ENCODE measurements around the gene EFCC1.

Gene EFCC1

DNA sequence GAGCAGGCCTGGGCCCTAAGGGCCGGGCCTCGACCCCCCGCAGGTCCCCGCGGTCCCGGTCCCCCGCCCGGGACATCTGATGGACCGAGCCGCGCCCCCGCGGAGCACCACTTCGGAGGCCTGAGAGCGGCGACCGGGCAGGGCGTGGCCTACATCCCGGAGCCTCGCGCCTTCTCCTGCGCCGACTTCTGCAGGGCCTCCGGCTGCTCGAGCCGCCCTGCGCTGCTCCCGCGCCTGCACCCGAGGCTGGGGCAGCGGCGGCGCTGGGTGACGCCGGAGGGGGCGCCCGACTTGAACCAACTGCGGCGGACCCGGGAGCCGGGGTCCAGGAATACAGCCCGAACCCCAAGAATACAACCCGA lies 44.6 kb downstream of the EFCC1 start:
- Histone ChIP-seq H3K36me3 (replicated peaks; ENCODE audit: low read depth, low read length) (no peaks in the 10 kb centered on the region), H3K27ac (ENCODE audit: low read length) (no peak overlapping the region), H3K4me1 (ENCODE audit: low read length) (no peaks in the 10 kb centered on the region), H3K4me3 (ENCODE audit: low read length) (no peak overlapping the region), H4K20me1 (ENCODE audit: insufficient read depth, low read length) (no peaks in the 10 kb centered on the region), H3K4me2 (ENCODE audit: low read length) (no peak overlapping the region), H3K9me3 (ENCODE audit: insufficient read depth, low read length) (peaks cover 3% of the 10 kb centered on the region; the same call in 1 of the 2 replicates), H2AFZ (ENCODE audit: low read depth, low read length) (no peak overlapping the region), H3K27me3 (ENCODE audit: low read depth, low read length) (peaks cover 12% of the 10 kb centered on the region; the same call in 1 of the 2 replicates), H3K79me2 (ENCODE audit: low read length) (no peaks in the 10 kb centered on the region), H3K9ac (ENCODE audit: low read length) (no peak overlapping the region)
- no peak for TF ChIP-seq EZH2phosphoT487 (IDR thresholded peaks at IDR 0.05; ENCODE audit: low read depth)
- TF ChIP-seq, protein P1, sequence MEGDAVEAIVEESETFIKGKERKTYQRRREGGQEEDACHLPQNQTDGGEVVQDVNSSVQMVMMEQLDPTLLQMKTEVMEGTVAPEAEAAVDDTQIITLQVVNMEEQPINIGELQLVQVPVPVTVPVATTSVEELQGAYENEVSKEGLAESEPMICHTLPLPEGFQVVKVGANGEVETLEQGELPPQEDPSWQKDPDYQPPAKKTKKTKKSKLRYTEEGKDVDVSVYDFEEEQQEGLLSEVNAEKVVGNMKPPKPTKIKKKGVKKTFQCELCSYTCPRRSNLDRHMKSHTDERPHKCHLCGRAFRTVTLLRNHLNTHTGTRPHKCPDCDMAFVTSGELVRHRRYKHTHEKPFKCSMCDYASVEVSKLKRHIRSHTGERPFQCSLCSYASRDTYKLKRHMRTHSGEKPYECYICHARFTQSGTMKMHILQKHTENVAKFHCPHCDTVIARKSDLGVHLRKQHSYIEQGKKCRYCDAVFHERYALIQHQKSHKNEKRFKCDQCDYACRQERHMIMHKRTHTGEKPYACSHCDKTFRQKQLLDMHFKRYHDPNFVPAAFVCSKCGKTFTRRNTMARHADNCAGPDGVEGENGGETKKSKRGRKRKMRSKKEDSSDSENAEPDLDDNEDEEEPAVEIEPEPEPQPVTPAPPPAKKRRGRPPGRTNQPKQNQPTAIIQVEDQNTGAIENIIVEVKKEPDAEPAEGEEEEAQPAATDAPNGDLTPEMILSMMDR (IDR thresholded peaks at IDR 0.05; ENCODE audit: low read depth, low read length) = no peak

DNA sequence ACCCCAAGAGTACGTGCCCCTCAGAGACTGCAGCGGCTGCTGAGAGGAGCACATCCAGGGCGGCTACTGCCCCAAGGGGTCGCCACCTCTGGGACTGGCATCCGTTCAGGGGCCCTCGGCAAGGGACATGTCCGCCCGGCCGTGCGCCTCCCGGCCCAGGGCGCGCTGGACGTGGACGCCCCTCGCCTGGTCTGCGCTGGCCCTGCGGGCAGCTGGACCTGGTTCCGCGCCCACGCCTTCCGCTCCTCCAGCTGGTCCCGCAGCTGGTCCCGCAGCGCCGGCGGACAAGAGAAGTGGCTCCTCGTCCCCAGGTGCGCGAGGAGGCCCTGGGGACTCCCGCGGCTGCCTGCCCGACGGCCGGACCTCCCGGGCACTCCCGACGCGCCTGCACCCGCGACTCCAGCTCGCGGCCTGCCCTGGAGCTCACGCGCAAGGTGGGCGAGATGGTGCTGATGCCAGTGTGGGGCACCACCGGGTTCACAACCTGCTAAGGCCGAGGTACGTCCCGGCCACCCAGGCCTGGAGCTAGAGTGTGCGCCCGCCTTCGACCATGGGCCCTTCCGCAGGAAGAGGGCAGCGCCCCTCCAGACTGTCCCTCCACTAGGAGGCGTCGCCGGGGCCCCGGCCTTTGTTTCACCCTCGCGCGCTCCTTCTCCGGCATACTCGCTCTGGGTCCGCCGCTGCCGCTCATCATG lies 45.1 kb downstream of the EFCC1 start:
- Histone ChIP-seq H2AFZ (ENCODE audit: low read depth, low read length) (no peak overlapping the region), H3K9ac (ENCODE audit: low read length) (no peak overlapping the region), H4K20me1 (ENCODE audit: insufficient read depth, low read length) (no peaks in the 10 kb centered on the region), H3K36me3 (replicated peaks; ENCODE audit: low read depth, low read length) (no peaks in the 10 kb centered on the region), H3K27me3 (ENCODE audit: low read depth, low read length) (peaks cover 12% of the 10 kb centered on the region; the same call in 1 of the 2 replicates), H3K9me3 (ENCODE audit: insufficient read depth, low read length) (peaks cover 3% of the 10 kb centered on the region; the same call in 1 of the 2 replicates), H3K4me3 (ENCODE audit: low read length) (no peak overlapping the region), H3K4me2 (ENCODE audit: low read length) (no peak overlapping the region), H3K27ac (ENCODE audit: low read length) (no peak overlapping the region), H3K79me2 (ENCODE audit: low read length) (no peaks in the 10 kb centered on the region), H3K4me1 (ENCODE audit: low read length) (no peaks in the 10 kb centered on the region)
- TF ChIP-seq EZH2phosphoT487 (IDR thresholded peaks at IDR 0.05; ENCODE audit: low read depth) = no peak
- TF ChIP-seq, protein P1 (IDR thresholded peaks at IDR 0.05; ENCODE audit: low read depth, low read length) = no peak

DNA sequence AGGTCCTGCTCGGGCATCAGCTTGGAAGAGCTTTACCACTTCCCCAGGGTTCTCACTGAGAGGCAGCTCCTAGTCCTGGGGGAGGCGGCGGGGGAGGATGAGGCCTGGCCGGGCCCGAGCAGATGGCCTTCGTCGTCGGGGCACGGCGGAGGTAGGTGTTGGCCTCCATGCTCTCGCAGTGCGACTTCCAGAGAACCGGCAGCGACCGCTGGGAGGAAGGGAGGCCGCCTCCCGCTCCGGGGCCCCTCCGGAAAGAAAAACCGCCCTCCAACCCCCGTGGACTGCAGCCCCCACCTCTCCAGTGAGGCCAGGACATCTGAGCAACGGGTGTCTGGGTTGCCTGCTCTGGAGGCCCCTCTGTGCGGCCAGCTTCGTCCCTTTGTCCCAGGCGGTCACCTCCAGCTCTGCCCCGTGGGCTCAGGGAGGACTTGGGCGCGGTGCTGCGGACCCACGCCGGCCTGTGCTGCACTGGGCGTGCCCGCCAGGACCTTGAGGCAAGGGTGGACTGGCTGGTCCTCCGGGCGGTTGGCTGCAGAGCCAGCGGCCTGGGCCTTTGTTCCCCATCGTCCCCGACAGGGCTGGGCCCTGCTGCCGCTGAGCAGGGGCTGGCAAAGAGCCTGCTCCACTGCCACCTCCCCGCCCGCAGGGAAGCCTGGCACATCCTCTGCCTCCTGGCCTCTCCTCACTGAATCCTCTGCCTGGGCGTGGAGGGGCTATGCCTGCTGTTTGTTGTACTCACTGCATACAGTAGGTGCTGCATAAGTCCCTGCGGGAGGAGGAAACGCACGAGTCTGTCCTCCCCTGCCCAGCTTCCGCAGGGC lies 45.8 kb downstream of the EFCC1 start:
- H3K27me3 ChIP-seq (ENCODE audit: low read depth, low read length) = peaks cover 11% of the 10 kb centered on the region; the same call in 1 of the 2 replicates
- no peak overlapping the region for H3K4me2 ChIP-seq (ENCODE audit: low read length)
- peaks cover 3% of the 10 kb centered on the region; the same call in 1 of the 2 replicates for H3K9me3 ChIP-seq (ENCODE audit: insufficient read depth, low read length)
- H3K9ac ChIP-seq (ENCODE audit: low read length) = no peak overlapping the region
- no peaks in the 10 kb centered on the region for H3K4me1 ChIP-seq (ENCODE audit: low read length)
- no peak overlapping the region for H3K4me3 ChIP-seq (ENCODE audit: low read length)
- no peaks in the 10 kb centered on the region for H3K79me2 ChIP-seq (ENCODE audit: low read length)
- no peaks in the 10 kb centered on the region for H3K36me3 ChIP-seq (replicated peaks; ENCODE audit: low read depth, low read length)
- no peak overlapping the region for H3K27ac ChIP-seq (ENCODE audit: low read length)
- H4K20me1 ChIP-seq (ENCODE audit: insufficient read depth, low read length) = no peaks in the 10 kb centered on the region
- no peak overlapping the region for H2AFZ ChIP-seq (ENCODE audit: low read depth, low read length)
- TF ChIP-seq, protein P1 (IDR thresholded peaks at IDR 0.05; ENCODE audit: low read depth, low read length) = no peak
- no peak for TF ChIP-seq EZH2phosphoT487 (IDR thresholded peaks at IDR 0.05; ENCODE audit: low read depth)

DNA sequence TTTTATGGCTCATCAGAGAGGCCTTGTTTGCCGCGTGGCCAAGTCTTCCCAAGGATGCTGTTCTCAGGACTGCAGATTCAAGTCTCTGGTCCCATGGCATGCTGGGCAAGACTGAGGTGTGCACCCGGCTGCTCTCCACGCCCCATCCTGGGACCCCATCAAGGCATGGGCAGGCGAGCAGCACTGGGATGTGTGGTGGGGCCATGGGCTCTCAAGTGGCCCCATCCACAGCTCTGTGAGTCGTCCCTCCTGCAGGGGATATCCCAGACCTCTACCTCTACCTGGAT lies 46.4 kb downstream of the EFCC1 start:
- Histone ChIP-seq H3K79me2 (ENCODE audit: low read length) (no peaks in the 10 kb centered on the region), H3K4me2 (ENCODE audit: low read length) (no peak overlapping the region), H3K36me3 (replicated peaks; ENCODE audit: low read depth, low read length) (no peaks in the 10 kb centered on the region), H3K27ac (ENCODE audit: low read length) (no peak overlapping the region), H3K9me3 (ENCODE audit: insufficient read depth, low read length) (no peaks in the 10 kb centered on the region), H3K9ac (ENCODE audit: low read length) (no peak overlapping the region), H2AFZ (ENCODE audit: low read depth, low read length) (no peak overlapping the region), H3K4me3 (ENCODE audit: low read length) (no peak overlapping the region), H3K4me1 (ENCODE audit: low read length) (no peaks in the 10 kb centered on the region), H3K27me3 (ENCODE audit: low read depth, low read length) (peaks cover 6% of the 10 kb centered on the region; the same call in 1 of the 2 replicates), H4K20me1 (ENCODE audit: insufficient read depth, low read length) (no peaks in the 10 kb centered on the region)
- TF ChIP-seq EZH2phosphoT487 (IDR thresholded peaks at IDR 0.05; ENCODE audit: low read depth) = no peak
- TF ChIP-seq, protein P1 (IDR thresholded peaks at IDR 0.05; ENCODE audit: low read depth, low read length) = no peak
